SK-N-SH (cell line): ENCODE measurements around the gene MRM3.

Experiments
- CTCF ChIP-seq: fragments of 200-600 bp; sonication (generic); IDR thresholded peaks from 2 replicates; pipeline ENCODE4 v1.6.1; 2017; ENCODE audit warnings: antibody characterized with exemption, mild to moderate bottlenecking, moderate library complexity
- GABPA ChIP-seq: IDR thresholded peaks from 2 replicates; pipeline ENCODE4 v1.4.0; 2012; ENCODE audit warnings: low read depth, mild to moderate bottlenecking
- POLR2AphosphoS5 ChIP-seq: IDR thresholded peaks from 2 replicates; pipeline ENCODE4 v1.6.1; 2012; ENCODE audit warnings: low read depth, low read length
- YY1 ChIP-seq: IDR thresholded peaks from 2 replicates; pipeline ENCODE4 v1.4.0; 2012; ENCODE audit warnings: low read depth, mild to moderate bottlenecking

- TF ChIP-seq CTCF (no peak), POLR2AphosphoS5 (no peak), YY1 (no peak), GABPA (no peak)
Observed at GRCh38 chr17:744937-745336, 37.2 kb upstream of the MRM3 start.
